H9 (cell line): ENCODE measurements around the gene KATNB1. TPM values are rescaled to one million over a fixed set of nuclear protein-coding genes. Genes with fewer than 3 reads are reported as not detected.
A peak's percentile ranks its signal among the peaks of the same experiment; 100 is the strongest.

Experiments used
- DNase-seq: peaks from one replicate; pipeline ENCODE4 v3.0.0-alpha.2; 2017
- H2AFZ ChIP-seq: one replicate; pipeline ENCODE4 v1.6.1; 2013; ENCODE audit warnings: mild to moderate bottlenecking, low read length, control low read depth, moderate library complexity
- H2AK5ac ChIP-seq: 2 replicates; pipeline ENCODE4 v1.6.1; 2013; ENCODE audit warnings: low read length, control low read depth, mixed read lengths; ENCODE audit not compliant: insufficient read length
- H2BK120ac ChIP-seq: one replicate; pipeline ENCODE4 v1.6.1; 2013; ENCODE audit warnings: low read depth, mild to moderate bottlenecking, low read length, control low read depth, inconsistent platforms; ENCODE audit not compliant: poor library complexity, severe bottlenecking
- H2BK12ac ChIP-seq: 2 replicates; pipeline ENCODE4 v1.6.1; 2013; ENCODE audit warnings: low read length, control low read depth, mixed read lengths, low read depth; ENCODE audit not compliant: insufficient read length
- H2BK15ac ChIP-seq: 2 replicates; pipeline ENCODE4 v1.6.1; 2013; ENCODE audit warnings: low read depth, low read length, control low read depth
- H2BK20ac ChIP-seq: one replicate; pipeline ENCODE4 v1.6.1; 2013; ENCODE audit warnings: low read depth, mild to moderate bottlenecking, low read length, control low read depth, inconsistent platforms; ENCODE audit not compliant: poor library complexity, severe bottlenecking
- H2BK5ac ChIP-seq: 2 replicates; pipeline ENCODE4 v1.6.1; 2013; ENCODE audit warnings: low read length, control low read depth, mixed read lengths; ENCODE audit not compliant: insufficient read length
- H3K14ac ChIP-seq: 2 replicates; pipeline ENCODE4 v1.6.1; 2013; ENCODE audit warnings: low read length, control low read depth; ENCODE audit not compliant: insufficient read depth
- H3K18ac ChIP-seq: 2 replicates; pipeline ENCODE4 v1.6.1; 2013; ENCODE audit warnings: low read depth, mild to moderate bottlenecking, mixed read lengths, low read length, control low read depth; ENCODE audit not compliant: insufficient read length
- H3K23ac ChIP-seq: 2 replicates; pipeline ENCODE4 v1.6.1; 2013; ENCODE audit warnings: low read length, control low read depth, mixed read lengths, low read depth; ENCODE audit not compliant: insufficient read length
- H3K23me2 ChIP-seq: 2 replicates; pipeline ENCODE4 v1.6.1; 2013; ENCODE audit warnings: low read depth, mild to moderate bottlenecking, mixed read lengths, low read length, control low read depth; ENCODE audit not compliant: insufficient read length, poor library complexity, severe bottlenecking
- H3K27ac ChIP-seq: 2 replicates; pipeline ENCODE4 v1.5.1; 2013; ENCODE audit warnings: low read length, control low read depth, mixed read lengths, low read depth; ENCODE audit not compliant: insufficient read length
- H3K27me3 ChIP-seq: 2 replicates; pipeline ENCODE4 v1.6.1; 2013; ENCODE audit warnings: low read length, control low read depth, inconsistent platforms; ENCODE audit not compliant: insufficient read depth
- H3K4ac ChIP-seq: 2 replicates; pipeline ENCODE4 v1.6.1; 2013; ENCODE audit warnings: low read depth, mild to moderate bottlenecking, control low read depth, inconsistent platforms, low read length, moderate library complexity
- H3K4me1 ChIP-seq: 2 replicates; pipeline ENCODE4 v1.6.1; 2013; ENCODE audit warnings: low read length, control low read depth, inconsistent platforms; ENCODE audit not compliant: insufficient read depth
- H3K4me2 ChIP-seq: 2 replicates; pipeline ENCODE4 v1.6.1; 2013; ENCODE audit warnings: low read length, control low read depth, mixed read lengths; ENCODE audit not compliant: insufficient read length, insufficient read depth
- H3K56ac ChIP-seq: 2 replicates; pipeline ENCODE4 v1.6.1; 2013; ENCODE audit warnings: low read depth, mild to moderate bottlenecking, mixed read lengths, low read length, control low read depth; ENCODE audit not compliant: insufficient read length
- H3K79me1 ChIP-seq: 2 replicates; pipeline ENCODE4 v1.6.1; 2013; ENCODE audit warnings: low read depth, mild to moderate bottlenecking, moderate library complexity, low read length, control low read depth, inconsistent platforms; ENCODE audit not compliant: insufficient read depth, poor library complexity, severe bottlenecking
- H3K79me2 ChIP-seq: 2 replicates; pipeline ENCODE4 v1.6.1; 2013; ENCODE audit warnings: low read length, control low read depth, inconsistent platforms; ENCODE audit not compliant: insufficient read depth
- H3K9ac ChIP-seq: 2 replicates; pipeline ENCODE4 v1.6.1; 2013; ENCODE audit warnings: low read length, control low read depth, mixed read lengths; ENCODE audit not compliant: insufficient read length; ENCODE audit errors: extremely low read depth
- H3K9me3 ChIP-seq: one replicate; pipeline ENCODE4 v1.6.1; 2013; ENCODE audit warnings: low read depth, low read length, inconsistent platforms; ENCODE audit not compliant: control insufficient read depth
- H3T11ph ChIP-seq: one replicate; pipeline ENCODE4 v1.6.1; 2013; ENCODE audit warnings: mild to moderate bottlenecking, low read length, control low read depth, inconsistent platforms
- H4K20me1 ChIP-seq: one replicate; pipeline ENCODE4 v1.6.1; 2013; ENCODE audit not compliant: control insufficient read depth, insufficient read length, insufficient read depth
- H4K5ac ChIP-seq: 2 replicates; pipeline ENCODE4 v1.6.1; 2013; ENCODE audit warnings: low read depth, mild to moderate bottlenecking, mixed read lengths, low read length, control low read depth; ENCODE audit not compliant: insufficient read length
- H4K8ac ChIP-seq: replicated peaks from 2 replicates; pipeline ENCODE4 v1.6.1; 2013; ENCODE audit warnings: low read length, control low read depth, mixed read lengths, low read depth; ENCODE audit not compliant: insufficient read length
- H4K91ac ChIP-seq: 2 replicates; pipeline ENCODE4 v1.6.1; 2013; ENCODE audit warnings: low read depth, mild to moderate bottlenecking, moderate library complexity, mixed read lengths, low read length, control low read depth; ENCODE audit not compliant: insufficient read length
- H3K27ac Mint-ChIP-seq, 3 experiments: 2 replicates in 2 of 3; 3 replicates in 1 of 3; pipeline ENCODE4 v1.8.0; 2020 to 2021; ENCODE audit warnings: mixed read lengths in 3 of 3, mild to moderate bottlenecking in 1 of 3, moderate library complexity in 1 of 3
- H3K27me3 Mint-ChIP-seq: 2 replicates; pipeline ENCODE4 v1.8.0; 2021; ENCODE audit warnings: low read depth, mild to moderate bottlenecking, moderate library complexity, mixed read lengths
- H3K36me3 Mint-ChIP-seq, 3 experiments: 2 replicates in 2 of 3; 3 replicates in 1 of 3; pipeline ENCODE4 v1.8.0; 2020 to 2021; ENCODE audit warnings: low read depth in 3 of 3, mixed read lengths in 3 of 3; ENCODE audit not compliant: insufficient read depth in 1 of 3
- H3K4me1 Mint-ChIP-seq, 2 experiments: 2 replicates each; pipeline ENCODE4 v1.8.0; 2020; ENCODE audit warnings: mixed read lengths in 2 of 2
- H3K4me3 Mint-ChIP-seq, 2 experiments: 2 replicates in 1 of 2; 3 replicates in 1 of 2; pipeline ENCODE4 v1.8.0; 2020 to 2021; ENCODE audit warnings: mild to moderate bottlenecking in 2 of 2, mixed read lengths in 2 of 2, moderate library complexity in 1 of 2
- H3K9me3 Mint-ChIP-seq, 2 experiments: 2 replicates in 1 of 2; 3 replicates in 1 of 2; pipeline ENCODE4 v1.8.0; 2020; ENCODE audit warnings: mild to moderate bottlenecking in 2 of 2, mixed read lengths in 2 of 2, moderate library complexity in 1 of 2
- CTCF ChIP-seq: fragments of 200-600 bp; sonication (generic); conservative IDR thresholded peaks from 3 replicates; pipeline ENCODE4 v1.8.0; 2021; ENCODE audit warnings: antibody characterized with exemption, mild to moderate bottlenecking
- WGBS: extraction: QIAGEN DNeasy Blood & Tissue Kit; methylation state at CpG from one replicate; pipeline ENCODE4 v1.1.7; 2013; ENCODE audit warnings: missing lambda C conversion rate, low lambda C conversion rate, mixed read lengths; ENCODE audit not compliant: insufficient read length; ENCODE audit errors: extremely low coverage; 5-methylcytosine and 5-hydroxymethylcytosine counted together
- total RNA-seq: library from RNA; stranded (reverse); gene quantifications from 2 replicates; pipeline ENCODE4 v1.2.1, GENCODE V29; 2021

Gene KATNB1
- total RNA-seq, 1 experiment from 2014 or later = 29.9 TPM

GRCh38 chr16:57754354-57755060, 18.9 kb downstream of the KATNB1 start:
- Histone ChIP-seq H4K8ac (no peak overlapping the region), H3T11ph (no peak overlapping the region), H4K91ac (no peak overlapping the region), H3K79me2 (no peaks in the 10 kb centered on the region), H2BK15ac (no peak overlapping the region), H3K14ac (no peak overlapping the region), H3K23ac (no peak overlapping the region), H3K9ac (no peak overlapping the region), H2BK5ac (no peak overlapping the region), H2BK120ac (no peak overlapping the region), H2BK12ac (no peak overlapping the region), H3K18ac (no peak overlapping the region), H2AK5ac (no peak overlapping the region), H3K56ac (no peak overlapping the region), H4K5ac (no peak overlapping the region), H3K27ac (no peak overlapping the region), H3K4me1 (no peaks in the 10 kb centered on the region; the same call in 1 of the 2 replicates), H3K23me2 (no peaks in the 10 kb centered on the region), H2BK20ac (no peak overlapping the region), H3K9me3 (no peaks in the 10 kb centered on the region), H3K79me1 (no peaks in the 10 kb centered on the region), H3K4me2 (no peak overlapping the region), H4K20me1 (no peaks in the 10 kb centered on the region), H2AFZ (no peak overlapping the region), H3K27me3 (no peaks in the 10 kb centered on the region), H3K4ac (no peak overlapping the region)
- no peak for TF ChIP-seq CTCF
- no CpG with 5 or more reads among the region's 9 CpGs for WGBS
- Mint-ChIP-seq H3K36me3 (peaks cover 0 to 29% (median 20%) of the 10 kb centered on the region in 3 experiments; a peak in 5 of 7 replicates), H3K4me3 (no peak overlapping the region), H3K27ac (peak overlapping the region in 2 of 3 experiments; percentile 48 to 63; a peak in 4 of 7 replicates), H3K9me3 (no peaks in the 10 kb centered on the region), H3K27me3 (no peaks in the 10 kb centered on the region), H3K4me1 (peaks cover 0 to 3% of the 10 kb centered on the region in 2 experiments; a peak in 1 of 4 replicates)
- DNase-seq = no peak
